Liver (tissue), 3 donors: ENCODE data around the gene DNMT3A.

ENCODE experiments used
- CTCF ChIP-seq: fragments of 150-350 bp; IDR thresholded peaks from 2 replicates; pipeline ENCODE4 v1.5.1; 2017; ENCODE audit warnings: improper control_type of control experiment, low read depth, low read length; ENCODE audit not compliant: missing input control
- EGR1 ChIP-seq, 2 donors: IDR thresholded peaks; 2 replicates each; pipeline ENCODE4 v1.6.1; 2016 to 2018; ENCODE audit warnings: antibody characterized with exemption in 2 of 2, low read depth in 2 of 2
- FOXA2 ChIP-seq: IDR thresholded peaks from 2 replicates; pipeline ENCODE4 v1.6.1; 2016; ENCODE audit warnings: antibody characterized with exemption
- GABPA ChIP-seq, 2 donors: IDR thresholded peaks in 1 of 2; conservative IDR thresholded peaks in 1 of 2; 2 replicates each; pipeline ENCODE4 v1.6.1; 2016; ENCODE audit warnings: antibody characterized with exemption in 2 of 2, mild to moderate bottlenecking in 1 of 2, moderate library complexity in 1 of 2
- MAX ChIP-seq: IDR thresholded peaks from 2 replicates; pipeline ENCODE4 v1.6.1; 2016; ENCODE audit warnings: antibody characterized with exemption
- NR2F2 ChIP-seq: IDR thresholded peaks from 2 replicates; pipeline ENCODE4 v1.6.1; 2016; ENCODE audit warnings: antibody characterized with exemption
- RAD21 ChIP-seq, 2 donors: IDR thresholded peaks; 2 replicates each; pipeline ENCODE4 v1.6.1; 2016; ENCODE audit warnings: antibody characterized with exemption in 2 of 2, mild to moderate bottlenecking in 2 of 2
- REST ChIP-seq: IDR thresholded peaks from 2 replicates; pipeline ENCODE4 v1.6.1; 2016; ENCODE audit warnings: antibody characterized with exemption, mild to moderate bottlenecking
- RXRA ChIP-seq, 2 donors: IDR thresholded peaks; 2 replicates each; pipeline ENCODE4 v1.6.1; 2017 to 2018; ENCODE audit warnings: antibody characterized with exemption in 2 of 2, mild to moderate bottlenecking in 1 of 2
- SP1 ChIP-seq: IDR thresholded peaks from 2 replicates; pipeline ENCODE4 v1.6.1; 2018; ENCODE audit warnings: antibody characterized with exemption, mild to moderate bottlenecking
- TAF1 ChIP-seq: conservative IDR thresholded peaks from 2 replicates; pipeline ENCODE4 v1.6.1; 2016; ENCODE audit warnings: antibody characterized with exemption, mild to moderate bottlenecking
- YY1 ChIP-seq: IDR thresholded peaks from 2 replicates; pipeline ENCODE4 v1.6.1; 2016; ENCODE audit warnings: antibody characterized with exemption, mild to moderate bottlenecking
- ZBTB33 ChIP-seq: IDR thresholded peaks from 2 replicates; pipeline ENCODE4 v1.6.1; 2016; ENCODE audit warnings: antibody characterized with exemption
- donor health status: healthy.
- donor health status: healthy.

GRCh38 chr2:25290811-25291495 lies 50.8 kb downstream of the DNMT3A start:
- no peak for TF ChIP-seq CTCF
- TF ChIP-seq EGR1 (IDR thresholded peaks at IDR 0.05; ENCODE audit: low read depth in 2 of 2): no peak
- no peak for TF ChIP-seq RAD21 (IDR thresholded peaks at IDR 0.05)
- TF ChIP-seq REST: no peak
- no peak for TF ChIP-seq GABPA (IDR thresholded peaks at IDR 0.05 in 1 of 2, conservative IDR thresholded peaks at IDR 0.05 in 1 of 2)
- no peak for TF ChIP-seq YY1
- TF ChIP-seq FOXA2: no peak
- no peak for TF ChIP-seq RXRA (IDR thresholded peaks at IDR 0.05)
- TF ChIP-seq ZBTB33: no peak
- TF ChIP-seq TAF1: no peak
- TF ChIP-seq NR2F2: no peak
- TF ChIP-seq MAX: no peak
- no peak for TF ChIP-seq SP1
